Midbrain (tissue), 1 donor: ENCODE measurements around the gene HPCAL1.

Source experiments
- DNase-seq: peaks from one replicate; lab custom pipeline; 2025; lab: John Stamatoyannopoulos, UW

Gene HPCAL1

GRCh38 chr2:10355471-10356438 lies 53.1 kb downstream of the HPCAL1 start:
- no peak for DNase-seq

- no peak for DNase-seq
These were observed 53.7 kb downstream of the HPCAL1 start for GRCh38 chr2:10356439-10356811.

- DNase-seq = no peak
These were observed 54.8 kb downstream of the HPCAL1 start for GRCh38 chr2:10357193-10358169.

GRCh38 chr2:10359246-10359645 lies 56.5 kb downstream of the HPCAL1 start:
- no peak for DNase-seq

GRCh38 chr2:10359731-10360329 lies 57.1 kb downstream of the HPCAL1 start:
- no peak for DNase-seq

- DNase-seq = no peak
These were observed 57.8 kb downstream of the HPCAL1 start for GRCh38 chr2:10360460-10360849.

- DNase-seq = peak; percentile 20
These were observed 58.3 kb downstream of the HPCAL1 start for GRCh38 chr2:10360850-10361588.

- no peak for DNase-seq
These were observed 59.6 kb downstream of the HPCAL1 start for GRCh38 chr2:10362096-10362897.

- DNase-seq = no peak
These were observed 60.3 kb downstream of the HPCAL1 start for GRCh38 chr2:10362898-10363454.

- no peak for DNase-seq
These were observed 61.3 kb downstream of the HPCAL1 start for GRCh38 chr2:10363861-10364610.

- no peak for DNase-seq
These were observed 62.7 kb downstream of the HPCAL1 start for GRCh38 chr2:10365412-10365811.

GRCh38 chr2:10366601-10367270 lies 64.0 kb downstream of the HPCAL1 start:
- DNase-seq = no peak

- no peak for DNase-seq
These were observed 65.1 kb downstream of the HPCAL1 start for GRCh38 chr2:10367472-10368439.

- DNase-seq = no peak
These were observed 66.0 kb downstream of the HPCAL1 start for GRCh38 chr2:10368491-10369231.

- DNase-seq = no peak
These were observed 66.9 kb downstream of the HPCAL1 start for GRCh38 chr2:10369269-10370255.

GRCh38 chr2:10370390-10370789 lies 67.7 kb downstream of the HPCAL1 start:
- no peak for DNase-seq
